A673 (cell line): ENCODE measurements around the gene PSMB2. TPM values are rescaled to one million over a fixed set of nuclear protein-coding genes. Genes with fewer than 3 reads are reported as not detected.

Source experiments
- BruUV-seq: library from RNA; stranded (reverse); fragments of 400-500 nt; replicated peaks from 2 replicates; lab custom pipeline; 2021; lab: Mats Ljungman, UMichigan
- CTCF ChIA-PET: fragments of 300-600 bp; sonication (Branson Sonifier 250); formaldehyde crosslinking; loops from one replicate; lab custom pipeline; 2022; ENCODE audit warnings: antibody characterized with exemption; lab: Charles Lee
- POLR2A ChIA-PET: fragments of 300-600 bp; sonication (Branson Sonifier 250); formaldehyde crosslinking; loops from one replicate; lab custom pipeline; 2022; ENCODE audit warnings: antibody characterized with exemption; ENCODE audit not compliant: low non-redundant PET; lab: Charles Lee
- DNase-seq: peaks from one replicate; pipeline ENCODE4 v3.0.0-alpha.2; 2015; ENCODE audit warnings: low spot score
- H3K27ac ChIP-seq: fragments of 200-600 bp; sonication (generic); 2 replicates; pipeline ENCODE4 v1.5.1; 2016; ENCODE audit warnings: mixed run types, low read depth, mild to moderate bottlenecking, mixed read lengths, antibody characterized with exemption, low read length; ENCODE audit not compliant: poor library complexity, severe bottlenecking
- H3K27me3 ChIP-seq: fragments of 200-600 bp; sonication (generic); replicated peaks from 2 replicates; pipeline ENCODE4 v1.6.1; 2017; ENCODE audit warnings: mixed run types, low read depth, mild to moderate bottlenecking, mixed read lengths, antibody characterized with exemption, low read length; ENCODE audit not compliant: insufficient read depth, poor library complexity
- H3K36me3 ChIP-seq: fragments of 200-600 bp; sonication (generic); 2 replicates; pipeline ENCODE4 v1.6.1; 2016; ENCODE audit warnings: mixed run types, mild to moderate bottlenecking, mixed read lengths, antibody characterized with exemption, low read length; ENCODE audit not compliant: insufficient read depth, poor library complexity, severe bottlenecking
- H3K4me1 ChIP-seq: fragments of 200-600 bp; sonication (generic); 2 replicates; pipeline ENCODE4 v1.6.1; 2017; ENCODE audit warnings: mixed run types, mild to moderate bottlenecking, mixed read lengths, antibody characterized with exemption, low read length; ENCODE audit not compliant: insufficient read depth, poor library complexity, severe bottlenecking
- H3K4me3 ChIP-seq: fragments of 200-600 bp; sonication (generic); 2 replicates; pipeline ENCODE4 v1.5.1; 2016; ENCODE audit warnings: low read depth, mixed run types, mild to moderate bottlenecking, mixed read lengths, low read length; ENCODE audit not compliant: poor library complexity, severe bottlenecking
- H3K9me3 ChIP-seq: fragments of 200-600 bp; sonication (generic); 2 replicates; pipeline ENCODE4 v1.6.1; 2016; ENCODE audit warnings: mixed run types, low read depth, mild to moderate bottlenecking, mixed read lengths, antibody characterized with exemption, low read length; ENCODE audit not compliant: poor library complexity, severe bottlenecking
- CTCF ChIP-seq: fragments of 300-800, 200-600 bp; sonication (generic); conservative IDR thresholded peaks from 2 replicates; pipeline ENCODE4 v1.5.1; 2017; ENCODE audit warnings: low read depth, mild to moderate bottlenecking, antibody characterized with exemption, low read length, moderate library complexity, mixed read lengths
- EZH2 ChIP-seq: fragments of 200-600 bp; sonication (generic); IDR thresholded peaks from 2 replicates; pipeline ENCODE4 v1.6.1; 2017; ENCODE audit warnings: borderline replicate concordance, low read depth, mild to moderate bottlenecking, mixed read lengths, antibody characterized with exemption, low read length; ENCODE audit not compliant: poor library complexity, severe bottlenecking
- intact Hi-C: fragments of 100-400 bp; cut with micrococcal nuclease; formaldehyde crosslinking; loops from one replicate; pipeline ENCODE4 v1.10.0; 2022; ENCODE audit not compliant: unreplicated experiment
- total RNA-seq: library from RNA; stranded (reverse); gene quantifications from 2 replicates; pipeline ENCODE4 v1.2.3, GENCODE V29; 2021

Gene PSMB2
- total RNA-seq, 1 experiment from 2014 or later: 169 TPM

- Histone ChIP-seq H3K9me3 (no peaks in the 10 kb centered on the region), H3K27me3 (no peaks in the 10 kb centered on the region), H3K4me3 (no peak overlapping the region), H3K27ac (no peak overlapping the region), H3K36me3 (no peaks in the 10 kb centered on the region), H3K4me1 (no peaks in the 10 kb centered on the region)
- intact Hi-C loops: no loop called here
- TF ChIP-seq CTCF (no peak), EZH2 (no peak)
- no peak for DNase-seq
- ChIA-PET CTCF (no interaction called here), POLR2A (no interaction called here)
- BruUV-seq: no TSS peak
These were observed 65.1 kb downstream of the PSMB2 start for GRCh38 chr1:35576061-35576765.

- H3K27ac ChIP-seq: no peak overlapping the region
- intact Hi-C loops: no loop called here
- H3K27me3 ChIP-seq: no peaks in the 10 kb centered on the region
- no peaks in the 10 kb centered on the region for H3K36me3 ChIP-seq
- ChIA-PET POLR2A (no interaction called here), CTCF (no interaction called here)
- no peaks in the 10 kb centered on the region for H3K4me1 ChIP-seq
- H3K9me3 ChIP-seq: no peaks in the 10 kb centered on the region
- DNase-seq: no peak
- BruUV-seq: no TSS peak
- H3K4me3 ChIP-seq: no peak overlapping the region
- no peak for TF ChIP-seq CTCF
- no peak for TF ChIP-seq EZH2
These were observed 65.8 kb downstream of the PSMB2 start for GRCh38 chr1:35575416-35575958.

GRCh38 chr1:35574655-35575415 lies 66.5 kb downstream of the PSMB2 start:
- Histone ChIP-seq H3K27me3 (no peaks in the 10 kb centered on the region), H3K4me3 (no peak overlapping the region), H3K4me1 (no peaks in the 10 kb centered on the region), H3K9me3 (no peaks in the 10 kb centered on the region), H3K36me3 (no peaks in the 10 kb centered on the region), H3K27ac (no peak overlapping the region)
- no peak for DNase-seq
- ChIA-PET POLR2A (no interaction called here), CTCF (no interaction called here)
- intact Hi-C loops: no loop called here
- BruUV-seq: no TSS peak
- no peak for TF ChIP-seq EZH2
- no peak for TF ChIP-seq CTCF
